Left colon (tissue), 2 donors: Measurements from ENCODE around the gene GAA. TPM values are rescaled to one million over a fixed set of nuclear protein-coding genes. Genes with fewer than 3 reads are reported as not detected.

Source experiments
- ATAC-seq: fragments of 200-7000 bp; cut with Tn5 transposase; one replicate; pipeline ENCODE4 v1.9.1; 2020; ENCODE audit warnings: mild to moderate bottlenecking, moderate library complexity
- DNase-seq, 2 donors: peaks; one replicate each; pipeline ENCODE4 v3.0.0-alpha.2; 2020
- intact Hi-C, 2 donors: fragments of 100-400 bp; cut with DNase I in 1 of 2; cut with micrococcal nuclease in 1 of 2; formaldehyde crosslinking; loops; one replicate each; pipeline versions ENCODE4 v1.11.2 to v1.14.0; 2022; cut with DNase I, micrococcal nuclease
- long read RNA-seq: library from polyadenylated mRNA; unstranded; transcript quantifications from one replicate; pipeline ENCODE4 v2.0.0, GENCODE V29; 2021
- total RNA-seq, 2 donors: library from RNA; stranded (reverse); fragmentation: NEBNext Ultra II Directional; extraction: Animal tissue kit (Norgen Biotek cat#: 25700); gene quantifications; one replicate each; pipeline ENCODE4 v1.2.1, GENCODE V29; 2021
- donor health status: DM: no; HTN: no; CAD: no.
- donor health status: DM: yes; HTN: yes; CAD: no.

The GAA gene
- 10 to 100 TPM; 44.4 to 51.2 TPM for total RNA-seq
- long read RNA-seq, transcript GAA-202 (21 exons, 3,549 nt): major isoform, 8 of 174 reads
- long read RNA-seq, transcript GAA-201 (20 exons, 3,626 nt): major isoform, 8 of 174 reads
- long read RNA-seq, partial matches to known transcripts: 140 of 174 reads
- long read RNA-seq, other reads (novel, unspliced or antisense): 16 of 174 reads

DNA sequence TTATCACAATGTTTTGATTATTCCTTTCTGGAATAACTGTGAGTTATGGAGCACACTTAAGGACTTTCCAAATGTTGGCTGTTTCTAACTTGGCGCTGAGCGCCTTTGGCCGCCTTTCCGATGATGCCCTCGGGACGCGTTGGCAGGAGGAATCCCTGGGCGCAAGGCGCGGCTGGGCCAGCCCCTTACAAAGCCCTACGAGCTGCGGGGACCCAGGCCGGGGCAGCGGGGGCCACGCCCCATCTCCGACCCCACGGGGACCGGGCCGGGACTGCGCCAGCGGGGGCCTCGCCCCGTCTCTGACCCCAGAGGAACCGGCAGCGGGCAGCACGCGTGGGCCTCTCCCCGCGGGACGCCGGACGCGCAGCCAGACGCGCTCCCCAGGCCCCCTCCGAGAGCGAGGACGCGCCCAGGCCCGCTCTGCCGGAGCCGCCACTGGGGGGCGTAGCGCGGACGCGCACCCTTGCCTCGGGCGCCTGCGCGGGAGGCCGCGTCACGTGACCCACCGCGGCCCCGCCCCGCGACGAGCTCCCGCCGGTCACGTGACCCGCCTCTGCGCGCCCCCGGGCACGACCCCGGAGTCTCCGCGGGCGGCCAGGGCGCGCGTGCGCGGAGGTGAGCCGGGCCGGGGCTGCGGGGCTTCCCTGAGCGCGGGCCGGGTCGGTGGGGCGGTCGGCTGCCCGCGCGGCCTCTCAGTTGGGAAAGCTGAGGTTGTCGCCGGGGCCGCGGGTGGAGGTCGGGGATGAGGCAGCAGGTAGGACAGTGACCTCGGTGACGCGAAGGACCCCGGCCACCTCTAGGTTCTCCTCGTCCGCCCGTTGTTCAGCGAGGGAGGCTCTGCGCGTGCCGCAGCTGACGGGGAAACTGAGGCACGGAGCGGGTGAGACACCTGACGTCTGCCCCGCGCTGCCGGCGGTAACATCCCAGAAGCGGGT lies at the start of gene GAA:
Gene GAA, plus strand, starts transcription at position 571 of the 935 bp plus-strand sequence. CDS start 3,006 bp downstream, outside the sequence.
- peak; percentile 69 to 89 for DNase-seq
- peak; percentile 91 for ATAC-seq
- intact Hi-C loops: no loop called here

DNA sequence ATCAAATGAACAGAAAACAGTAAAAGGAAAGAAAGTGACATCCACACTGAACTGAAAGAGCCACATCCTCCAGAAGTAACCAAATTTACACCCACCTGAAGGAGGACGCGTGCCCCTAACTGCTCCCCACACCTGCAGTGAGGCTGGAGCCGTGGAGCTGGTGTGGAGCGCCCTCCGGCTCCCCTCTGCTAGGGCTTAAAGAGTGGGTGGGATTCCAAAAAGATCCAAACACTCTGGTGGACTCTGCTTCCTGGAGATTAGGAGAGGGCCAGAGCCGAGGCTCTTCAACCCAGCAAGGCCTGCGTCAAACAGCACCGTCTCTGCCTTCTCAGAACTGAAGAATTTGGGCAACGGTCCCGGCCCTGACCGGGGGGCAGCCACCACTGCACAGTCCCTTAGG lies 49.7 kb upstream of the GAA start:
- DNase-seq (no peak), ATAC-seq (no peak)
- intact Hi-C loops: no loop called here

DNA sequence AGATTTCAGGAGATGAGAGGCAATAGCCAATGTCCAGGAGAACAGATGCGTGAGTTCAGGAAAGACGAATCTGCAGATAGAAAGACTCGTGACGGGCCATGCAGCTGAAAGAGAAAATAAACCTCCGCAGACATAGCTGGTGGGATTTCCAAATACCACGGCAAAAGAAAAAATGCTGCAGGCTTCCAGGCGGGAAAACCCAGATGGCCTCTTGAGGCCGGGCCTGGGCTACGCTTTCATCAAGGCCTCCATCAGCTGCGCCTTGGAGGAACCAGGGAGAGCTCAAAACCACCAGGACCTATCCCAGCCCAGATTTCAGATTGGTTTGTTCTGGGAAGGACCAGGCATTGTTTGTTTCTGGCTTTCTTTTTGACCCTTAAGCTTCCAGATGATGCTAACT lies 48.3 kb upstream of the GAA start:
- ATAC-seq: no peak
- intact Hi-C loops: no loop called here
- DNase-seq: no peak

DNA sequence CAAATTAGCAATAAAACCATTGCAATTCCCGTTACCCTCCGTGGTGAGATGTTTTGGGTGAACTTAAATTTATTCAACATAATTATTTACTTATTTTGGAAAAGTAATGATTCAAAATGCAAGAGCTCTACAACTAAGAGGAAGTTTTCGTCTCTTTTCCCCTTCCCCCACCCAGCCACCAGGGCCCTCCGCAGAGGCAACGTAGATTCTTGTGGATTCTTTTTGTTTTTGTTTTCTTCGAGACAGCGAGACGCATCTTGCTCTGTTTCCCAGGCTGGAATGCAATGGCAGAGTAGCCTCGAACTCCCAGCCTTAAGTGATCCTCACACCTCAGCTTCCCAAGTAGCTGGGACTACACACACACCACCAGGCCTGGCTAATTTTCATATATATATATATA lies 45.8 kb upstream of the GAA start:
- ATAC-seq (no peak), DNase-seq (no peak)
- intact Hi-C loops: no loop called here

DNA sequence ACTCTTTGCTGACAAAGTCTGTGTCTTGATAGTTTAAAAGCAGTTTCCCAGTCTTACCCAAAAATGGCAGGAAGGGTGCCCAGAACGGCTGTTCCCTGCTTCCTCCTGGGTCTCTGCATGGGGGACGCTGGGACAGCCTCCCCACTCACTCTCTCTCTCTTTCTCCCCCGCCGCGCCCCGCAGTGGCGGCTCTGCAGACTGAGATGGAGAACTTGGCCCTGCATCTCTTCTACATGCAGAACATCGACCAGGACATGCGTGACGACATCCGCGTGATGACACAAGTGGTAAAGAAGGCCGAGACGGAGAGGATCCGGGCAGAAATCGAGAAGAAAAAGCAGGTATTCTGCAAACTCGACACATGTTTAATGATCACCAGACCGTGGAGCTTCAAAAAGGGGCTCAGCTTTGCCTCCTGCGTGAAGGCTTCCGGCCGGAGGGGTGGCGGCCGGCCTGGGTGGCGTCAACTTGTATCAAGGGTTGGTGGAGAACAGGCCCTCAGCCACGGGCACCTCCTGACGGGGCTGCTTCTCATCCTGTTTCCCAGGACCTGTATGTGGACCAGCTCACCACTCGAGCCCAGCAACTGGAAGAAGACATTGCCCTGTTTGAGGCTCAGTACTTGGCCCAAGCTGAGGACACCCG lies 42.9 kb upstream of the GAA start:
- intact Hi-C loops: no loop called here
- no peak for DNase-seq
- no peak for ATAC-seq

DNA sequence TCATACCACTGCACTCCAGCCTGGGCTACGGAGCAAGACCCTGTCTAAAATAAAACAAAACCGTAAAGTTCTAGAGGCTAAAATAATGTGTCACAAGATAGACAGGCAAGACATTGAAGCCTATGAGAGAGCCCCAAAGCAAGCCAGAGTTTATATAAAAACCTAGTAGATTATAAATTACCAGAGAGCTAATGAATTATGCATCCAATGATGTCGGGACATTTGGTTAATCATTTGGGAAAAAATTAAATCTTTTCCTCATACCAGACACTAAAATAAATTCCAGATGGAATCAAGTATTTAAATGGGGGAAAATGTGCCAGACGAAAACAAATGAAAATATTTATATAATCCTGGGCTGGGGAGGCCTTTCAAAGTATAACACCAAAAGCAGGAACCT lies 40.7 kb upstream of the GAA start:
- intact Hi-C loops: no loop called here
- no peak for ATAC-seq
- no peak for DNase-seq

DNA sequence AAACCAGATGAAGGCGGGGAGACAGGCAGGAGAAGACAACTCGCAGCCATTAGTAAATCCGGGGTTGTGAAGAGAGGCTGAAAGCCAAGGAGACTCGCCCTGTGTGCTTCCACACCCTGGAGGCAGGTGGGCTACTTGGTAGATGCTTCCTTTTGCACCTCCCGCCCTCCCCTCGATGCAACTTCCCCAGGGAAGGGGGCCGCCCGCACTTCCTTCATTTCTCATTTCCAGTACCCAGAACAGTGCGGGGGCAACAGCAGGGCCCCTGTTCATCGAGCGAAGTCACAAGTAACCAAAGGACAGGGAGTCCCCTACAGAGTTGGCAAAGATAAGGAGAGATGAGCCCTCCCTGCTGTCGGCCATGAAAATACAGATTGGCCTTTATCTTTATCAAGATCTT lies 40.0 kb upstream of the GAA start:
- ATAC-seq: no peak
- intact Hi-C loops: no loop called here
- no peak for DNase-seq

DNA sequence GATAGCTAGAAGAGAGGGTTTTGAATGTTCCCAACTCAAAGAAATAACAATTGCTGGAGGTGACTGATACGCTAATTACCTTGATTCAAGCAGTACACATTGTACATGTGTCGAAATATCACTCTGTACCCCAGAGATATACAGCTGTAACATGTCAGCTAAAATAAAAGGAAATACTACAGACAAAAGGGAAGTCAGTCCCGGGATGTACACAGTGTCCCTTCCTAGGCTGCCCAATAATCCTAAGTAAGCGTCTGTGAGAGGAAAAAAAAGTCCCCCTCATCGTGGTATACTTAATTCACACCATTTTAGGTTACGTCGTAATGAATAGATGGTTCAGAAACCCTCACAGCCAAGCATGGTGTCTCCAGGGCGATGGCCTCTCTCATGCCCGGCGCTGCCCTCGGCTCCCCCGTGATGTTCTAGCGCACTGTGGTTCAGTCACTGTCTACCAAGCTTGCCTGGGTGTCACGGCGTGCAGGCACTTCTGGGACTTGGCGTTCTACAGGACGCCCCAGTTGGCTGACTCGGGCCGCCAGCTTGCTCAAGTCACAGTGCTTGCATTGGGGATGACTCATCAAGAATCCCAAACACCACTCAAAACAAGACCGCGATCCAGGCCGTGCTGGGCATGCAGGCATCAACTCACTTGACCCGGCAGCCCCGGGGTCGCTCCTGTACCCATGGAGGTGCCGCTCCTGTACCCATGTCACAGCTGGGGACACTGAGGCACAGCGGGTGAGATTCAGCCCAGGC lies 37.4 kb upstream of the GAA start:
- ATAC-seq: no peak
- DNase-seq: peak; percentile 37 to 62
- intact Hi-C loops: no loop called here

DNA sequence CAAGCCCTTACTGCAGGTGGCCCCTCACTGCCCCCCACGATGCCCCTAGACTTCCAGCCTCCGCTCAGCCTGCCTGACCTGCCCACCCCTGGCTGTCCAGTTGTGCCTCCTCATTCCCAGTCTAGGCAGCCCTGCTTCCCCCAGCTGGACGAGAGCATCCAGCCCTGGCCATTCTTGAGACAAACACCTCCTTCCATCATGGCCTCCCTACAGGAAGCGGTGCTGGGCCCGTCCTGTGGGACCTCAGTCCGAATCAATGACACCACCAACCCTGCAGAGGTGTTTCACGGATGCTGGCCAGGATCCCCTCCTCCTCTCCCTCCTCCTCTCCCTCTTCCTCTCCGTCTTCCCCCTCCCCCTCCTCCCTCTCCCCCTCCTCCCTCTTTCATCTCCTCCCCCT lies 36.7 kb upstream of the GAA start:
- ATAC-seq (no peak), DNase-seq (no peak)
- intact Hi-C loops: no loop called here

DNA sequence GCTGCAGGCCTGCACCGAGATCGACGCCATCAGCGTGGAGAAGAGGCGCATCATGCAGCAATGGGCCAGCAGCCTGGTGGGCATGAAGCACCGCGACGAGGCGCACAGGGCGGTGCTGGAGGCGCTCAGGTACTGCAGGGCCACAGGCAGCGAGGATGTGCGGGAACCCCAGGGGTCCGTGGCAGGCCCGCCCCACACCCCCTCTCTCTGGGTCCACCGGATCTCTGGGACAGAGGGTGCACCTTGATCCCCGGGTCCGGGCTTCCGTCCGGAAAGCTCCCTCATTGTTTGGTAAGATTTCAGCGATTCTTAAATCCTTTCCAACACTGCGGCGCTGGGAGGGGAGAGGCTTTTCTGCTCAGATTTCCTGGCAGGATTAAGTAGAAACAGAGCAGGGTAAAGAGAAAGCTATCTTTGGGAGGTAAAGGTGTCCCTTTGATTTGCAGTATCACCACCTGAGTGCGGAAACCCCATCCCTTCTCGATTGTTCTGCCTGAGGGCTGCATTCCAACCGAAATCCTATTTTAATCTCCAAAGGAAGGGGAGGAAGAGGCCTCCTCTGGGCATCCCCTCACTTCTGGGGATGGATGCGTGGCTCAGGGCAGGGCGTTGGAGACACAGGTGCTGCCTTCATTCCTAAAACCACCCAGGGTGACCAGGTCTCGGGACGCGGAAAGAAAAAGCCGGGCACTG lies 35.8 kb upstream of the GAA start:
- ATAC-seq (no peak), DNase-seq (no peak)
- intact Hi-C loops: no loop called here

DNA sequence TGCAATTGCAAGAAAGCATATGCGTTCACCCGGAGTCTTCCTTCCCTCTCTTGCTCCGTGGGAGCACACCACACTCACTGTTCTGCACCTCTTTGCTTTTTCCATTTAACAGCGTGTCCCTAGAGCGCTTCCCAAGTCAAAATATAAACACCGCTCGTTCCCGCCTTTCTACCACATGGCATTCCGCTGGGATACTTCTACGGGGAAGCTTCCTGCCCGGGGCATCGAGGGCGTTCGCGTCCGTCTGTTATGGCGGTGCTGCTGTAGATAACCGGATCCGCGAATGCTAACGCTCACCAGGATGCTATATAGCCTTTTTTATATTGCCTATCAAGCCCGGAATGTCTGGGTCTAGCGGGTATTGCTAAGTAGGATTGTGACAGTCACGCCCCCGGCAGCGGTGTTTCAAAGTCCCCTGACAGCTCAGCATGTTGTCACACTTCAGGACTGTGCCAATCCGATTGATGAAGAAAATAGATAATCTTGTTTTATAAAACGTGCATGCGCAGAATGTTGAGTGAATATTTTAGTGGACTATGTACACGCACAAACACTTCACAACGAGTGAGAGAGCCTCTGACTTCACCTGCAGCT lies 33.9 kb upstream of the GAA start:
- no peak for DNase-seq
- intact Hi-C loops: no loop called here
- no peak for ATAC-seq

DNA sequence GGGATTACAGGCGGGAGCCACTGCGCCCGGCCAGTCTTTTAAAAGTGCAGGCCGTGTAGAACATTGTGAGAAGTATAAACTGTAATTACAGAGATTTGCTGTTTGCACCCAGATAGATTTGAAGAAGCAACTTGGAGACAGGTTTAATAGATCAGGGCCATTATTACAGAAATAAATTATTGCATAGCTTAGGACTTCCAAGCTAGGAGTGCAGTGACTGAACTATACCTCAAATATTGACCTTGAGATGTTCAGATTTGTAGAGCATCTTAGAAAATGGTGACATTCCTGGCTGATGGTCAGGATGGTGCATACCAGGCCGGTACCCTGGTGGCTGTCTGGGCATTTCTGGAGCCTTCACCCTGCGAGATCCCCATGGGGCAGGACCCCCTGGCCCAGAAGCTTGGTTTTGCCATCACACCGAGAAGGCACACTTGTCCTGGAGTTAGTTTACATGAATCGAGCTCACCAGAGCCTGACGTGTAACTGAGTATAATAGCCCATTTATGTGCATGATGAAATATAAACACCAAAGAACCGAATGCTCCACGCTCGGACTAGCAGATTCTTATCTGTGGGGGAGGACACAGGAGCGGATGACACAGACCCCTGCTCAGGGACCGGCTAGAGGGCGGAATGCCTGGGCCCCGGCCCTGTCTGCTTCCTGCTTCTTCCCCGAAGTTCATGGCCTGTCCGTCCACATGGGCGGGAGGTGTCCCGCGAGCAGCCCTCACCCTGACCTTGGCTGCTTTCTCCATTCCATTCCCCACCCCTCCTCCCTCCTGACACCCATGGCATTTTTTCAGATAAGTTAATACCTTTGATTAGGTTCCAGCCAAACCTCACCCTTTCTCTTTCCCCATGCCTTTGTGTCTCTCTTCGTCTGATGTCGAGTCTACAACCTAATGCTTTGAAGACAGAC lies 32.8 kb upstream of the GAA start:
- intact Hi-C loops: no loop called here
- DNase-seq (no peak), ATAC-seq (no peak)

DNA sequence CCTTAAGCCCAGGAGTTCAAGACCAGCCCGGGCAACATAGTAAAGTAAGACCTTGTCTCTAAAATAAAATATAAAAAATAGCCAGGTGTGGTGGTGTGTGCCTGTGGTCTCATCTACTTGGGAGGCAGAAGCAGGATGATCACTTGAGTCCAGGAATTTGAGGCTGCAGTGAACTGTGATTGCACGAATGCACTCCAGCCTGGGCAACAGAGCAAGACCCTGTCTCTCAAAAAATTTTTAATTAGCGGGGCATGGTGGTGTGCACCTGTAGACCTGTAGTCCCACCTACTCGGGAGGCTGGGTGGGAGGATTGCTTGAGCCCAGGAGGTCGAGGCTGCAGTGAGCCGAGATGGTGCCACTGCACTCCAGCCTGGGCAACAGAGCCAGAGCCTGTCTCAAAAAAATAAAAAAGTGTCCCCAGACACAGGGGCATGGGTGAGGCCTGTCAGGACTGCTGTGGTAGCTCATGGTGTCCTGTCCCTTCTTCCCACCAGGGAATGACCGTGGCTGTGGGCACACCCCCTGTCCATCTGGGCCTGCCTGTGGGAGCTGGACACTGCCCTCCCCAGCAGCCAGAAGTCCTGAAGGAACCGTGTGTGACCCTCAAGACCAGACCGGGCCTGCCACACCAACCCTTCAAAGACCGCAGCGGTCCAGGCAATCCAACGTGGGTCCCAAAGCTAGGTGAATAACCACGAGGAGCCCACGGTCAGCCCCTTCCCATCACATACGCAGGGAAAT lies 30.8 kb upstream of the GAA start:
- intact Hi-C loops: no loop called here
- no peak for ATAC-seq
- DNase-seq: no peak

DNA sequence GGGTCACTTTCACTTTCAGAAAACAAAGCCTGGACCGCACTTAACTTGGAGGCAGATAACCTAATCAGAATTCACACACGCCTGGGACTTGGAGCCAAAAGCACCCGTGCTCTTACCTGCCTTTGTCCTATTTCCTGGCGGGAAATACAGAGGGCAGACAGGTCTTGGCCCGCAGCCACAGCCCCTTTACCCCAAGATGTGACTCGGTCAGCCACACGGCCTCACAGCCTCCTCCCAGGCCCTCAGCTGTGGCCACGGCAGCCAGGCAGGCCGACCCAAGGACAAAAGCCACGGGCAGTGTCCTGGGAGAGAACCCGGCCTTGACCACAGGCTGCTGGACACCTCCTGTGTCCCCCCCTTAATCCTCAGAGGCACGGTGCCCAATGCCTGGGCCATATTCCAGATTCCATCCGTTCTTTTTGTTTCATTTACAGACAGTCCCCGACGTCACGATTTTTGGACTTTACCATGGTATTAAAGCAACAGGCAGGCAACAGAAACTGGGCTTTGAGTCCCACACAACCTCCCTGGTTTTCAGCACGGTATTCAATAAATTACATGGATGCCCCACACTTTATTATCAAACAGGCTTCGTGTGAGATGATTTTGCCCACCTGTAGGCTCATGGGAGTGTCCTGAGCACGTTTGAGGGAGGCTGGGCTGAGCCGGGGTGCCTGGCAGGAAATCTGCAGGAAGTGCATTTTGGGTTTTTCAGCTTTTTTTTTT lies 30.1 kb upstream of the GAA start:
- ATAC-seq (no peak), DNase-seq (peak in 1 of 2 donors; percentile 25)
- intact Hi-C loops: no loop called here

DNA sequence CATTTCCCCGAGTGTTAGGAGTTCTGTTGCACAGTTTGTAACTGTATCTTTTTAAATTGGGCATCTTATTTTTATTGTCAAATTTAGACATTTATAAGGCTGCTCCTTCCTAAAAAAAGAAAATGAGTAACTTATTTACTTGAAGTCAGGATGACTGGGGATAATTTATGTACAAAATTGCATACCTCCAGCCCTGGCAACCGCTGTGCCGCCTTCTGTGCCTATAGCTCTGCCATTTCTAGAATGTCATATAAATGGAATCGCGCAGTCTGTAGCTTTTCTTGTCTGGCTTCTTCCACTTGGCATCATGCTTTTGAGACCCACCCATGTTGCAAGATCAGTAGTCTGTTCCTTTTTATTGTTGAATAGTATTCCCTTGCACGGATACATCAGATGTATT lies 29.0 kb upstream of the GAA start:
- no peak for DNase-seq
- ATAC-seq: no peak
- intact Hi-C loops: no loop called here

DNA sequence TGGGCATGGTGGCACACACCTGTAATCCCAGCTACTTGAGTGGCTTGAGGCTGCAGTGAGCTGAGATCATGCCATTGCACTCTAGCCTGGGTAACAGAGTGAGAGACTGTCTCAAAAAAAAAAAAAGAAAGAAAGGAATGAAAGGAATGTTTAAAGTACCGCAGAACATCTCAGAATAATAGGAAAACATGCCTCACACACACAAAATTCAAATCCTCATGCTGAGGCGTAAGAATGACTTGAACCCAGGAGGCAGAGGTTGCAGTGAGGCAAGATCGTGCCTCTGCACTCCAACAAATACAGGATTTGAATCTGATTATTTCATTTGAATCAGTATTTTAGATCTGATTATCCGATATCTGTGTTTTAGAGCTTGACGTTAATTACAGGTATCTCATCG lies 21.3 kb upstream of the GAA start:
- ATAC-seq: no peak
- intact Hi-C loops: loop anchor here in 1 of 2 donors (10.0 kb wide), 1 partner anchor 75 kb away; no protein-coding TSS in a partner anchor
- no peak for DNase-seq
